GM23338 (cell line): ENCODE measurements around the gene CNNM3.

Experiments
- CREB1 ChIP-seq: fragments of 250-450 bp; sonication (Bioruptor Pico); IDR thresholded peaks from 2 replicates; pipeline ENCODE4 v1.5.0; 2020; ENCODE audit warnings: low read depth, mild to moderate bottlenecking, moderate library complexity
- CTCF ChIP-seq, 2 experiments: fragments of 200-600 bp in 1 of 2; sonication (generic) in 1 of 2; conservative IDR thresholded peaks; 2 replicates each; pipeline versions ENCODE4 v1.5.1 to v1.6.1; 2016 to 2017; ENCODE audit warnings: antibody characterized with exemption in 2 of 2, low read depth in 2 of 2, mild to moderate bottlenecking in 2 of 2, moderate library complexity in 1 of 2
- EZH2 ChIP-seq: fragments of 200-600 bp; sonication (generic); IDR thresholded peaks from one replicate; pipeline ENCODE4 v1.8.0; 2017; ENCODE audit warnings: antibody characterized with exemption, mild to moderate bottlenecking, low read depth; ENCODE audit not compliant: unreplicated experiment
- EZH2phosphoT487 ChIP-seq: fragments of 200-600 bp; sonication (generic); IDR thresholded peaks from one replicate; pipeline ENCODE4 v1.8.1; 2018; ENCODE audit warnings: antibody characterized with exemption; ENCODE audit not compliant: unreplicated experiment
- JUNB ChIP-seq: IDR thresholded peaks from one replicate; pipeline ENCODE4 v1.6.1; 2016; ENCODE audit warnings: antibody characterized with exemption; ENCODE audit not compliant: unreplicated experiment
- NANOG ChIP-seq: IDR thresholded peaks from 2 replicates; pipeline ENCODE4 v1.6.1; 2016; ENCODE audit warnings: antibody characterized with exemption, borderline replicate concordance
- POLR2AphosphoS5 ChIP-seq: IDR thresholded peaks from 2 replicates; pipeline ENCODE4 v1.6.1; 2016; ENCODE audit warnings: antibody characterized with exemption, low read depth
- REST ChIP-seq: IDR thresholded peaks from one replicate; pipeline ENCODE4 v1.6.1; 2018; ENCODE audit warnings: antibody characterized with exemption; ENCODE audit not compliant: unreplicated experiment
- ZNF462 ChIP-seq: fragments of 250-450 bp; sonication (Bioruptor Pico); IDR thresholded peaks from 2 replicates; pipeline ENCODE4 v1.5.0; 2020; ENCODE audit warnings: mild to moderate bottlenecking, moderate library complexity

GRCh38 chr2:96828436-96828835 lies 12.4 kb downstream of the CNNM3 start:
- no peak for TF ChIP-seq CTCF (conservative IDR thresholded peaks at IDR 0.05; ENCODE audit: low read depth in 2 of 2)
- TF ChIP-seq ZNF462 (CRISPR knock-in tag): no peak
- no peak for TF ChIP-seq REST
- no peak for TF ChIP-seq EZH2
- no peak for TF ChIP-seq CREB1 (CRISPR knock-in tag)
- TF ChIP-seq POLR2AphosphoS5: no peak
- TF ChIP-seq EZH2phosphoT487: no peak
- no peak for TF ChIP-seq JUNB
- TF ChIP-seq NANOG: no peak
